ENCODE measurements around the gene FLT4.

DNA sequence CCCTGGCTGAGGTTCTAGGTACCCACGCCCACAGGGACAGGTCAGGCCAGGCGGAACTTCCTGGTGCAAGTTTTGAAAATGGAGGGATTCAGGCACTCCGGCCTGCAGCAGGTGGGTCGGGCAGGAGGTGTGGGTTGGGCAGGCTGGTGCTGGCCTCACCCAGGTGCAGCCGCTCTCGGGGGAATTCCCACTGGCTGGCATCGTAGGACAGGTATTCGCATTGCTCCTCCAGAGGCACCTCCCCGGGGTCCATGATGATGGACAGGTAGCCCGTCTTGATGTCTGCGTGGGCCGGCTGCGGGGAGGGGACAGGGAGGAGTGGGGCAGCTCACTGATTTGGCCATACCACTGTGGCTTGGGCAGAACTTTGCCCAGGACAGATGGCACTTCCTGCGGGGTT lies 29.4 kb downstream of the FLT4 start:
- TF ChIP-seq YY1 (IDR thresholded peaks at IDR 0.05; ENCODE audit: insufficient read depth, insufficient read length): no peak
- no peak for TF ChIP-seq ZNF274 (IDR thresholded peaks at IDR 0.05; ENCODE audit: low read depth, low read length)

Measured in NT2/D1 (cell line).